ENCODE data around the gene TSHZ2.
"Not testable (repeated sequence)": the region's sequence is repeated elsewhere in the genome, so short reads cannot be mapped to it uniquely, and the experiment has no call there.

Gene TSHZ2

DNA sequence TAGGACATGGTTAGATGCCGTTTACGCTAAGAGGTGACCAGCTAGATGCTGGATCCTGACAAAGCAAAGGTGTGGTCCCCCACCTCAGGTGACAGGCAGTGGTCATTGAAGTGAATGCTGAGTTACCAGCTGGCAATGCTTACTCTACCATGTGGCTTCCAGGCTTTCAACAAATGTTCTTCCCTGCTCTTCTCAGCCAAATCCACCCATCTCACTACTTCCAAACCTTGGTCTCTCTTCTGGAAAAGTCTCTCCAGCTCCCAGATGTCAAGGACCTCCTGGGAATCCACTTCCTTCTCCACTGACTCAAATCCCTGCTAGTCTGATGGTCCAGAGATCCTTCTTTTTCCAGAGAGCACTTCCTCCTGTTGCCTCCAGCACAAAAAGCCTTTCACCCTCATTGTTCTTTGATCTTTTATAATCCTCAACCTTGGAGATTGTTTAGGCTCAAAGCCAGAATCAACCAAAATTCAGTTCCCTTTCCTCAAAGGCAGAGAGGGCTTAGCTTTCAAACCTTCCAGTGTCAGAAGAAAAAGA, 393.4 kb downstream of the TSHZ2 start:
- no peak for DNase-seq

DNA sequence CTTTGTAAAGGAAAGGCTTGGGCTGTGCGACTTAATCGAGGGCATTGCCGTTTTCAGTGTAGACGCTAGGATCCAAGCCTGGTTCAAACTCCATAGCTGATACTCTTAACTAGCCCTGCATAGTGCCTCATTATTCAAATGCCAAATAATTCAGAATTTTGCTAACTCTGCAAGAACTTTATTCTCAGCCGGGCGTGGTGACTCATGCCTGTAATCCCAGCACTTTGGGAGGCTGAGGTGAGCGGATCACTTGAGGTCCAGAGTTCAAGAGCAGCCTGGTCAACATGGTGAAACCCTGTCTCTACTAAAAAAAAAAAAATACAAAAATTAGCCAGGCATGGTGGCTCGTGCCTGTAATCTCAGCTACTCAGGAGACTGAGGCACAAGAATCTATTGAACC, 394.8 kb downstream of the TSHZ2 start:
- DNase-seq: not testable (repeated sequence)

DNA sequence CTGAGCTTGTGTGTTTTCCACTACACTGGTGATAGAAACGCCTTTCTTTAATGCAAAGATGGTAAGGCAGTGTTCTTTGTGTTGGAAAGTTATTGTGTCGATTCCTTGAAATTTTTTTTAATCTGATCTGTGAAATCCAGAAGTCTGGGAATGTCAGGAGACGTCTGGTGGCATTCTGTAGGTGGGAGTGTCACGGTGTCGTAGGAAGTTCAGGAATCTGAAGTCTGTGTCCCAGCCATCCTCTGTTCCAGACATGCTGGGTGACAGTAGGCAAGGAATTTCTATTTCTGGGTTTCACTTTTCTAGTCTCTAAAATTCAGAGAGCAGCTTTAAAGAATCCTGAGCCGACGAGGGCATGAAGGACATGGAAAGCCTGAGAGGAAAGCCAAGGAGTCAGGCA, 397.7 kb downstream of the TSHZ2 start:
- no peak for DNase-seq

DNA sequence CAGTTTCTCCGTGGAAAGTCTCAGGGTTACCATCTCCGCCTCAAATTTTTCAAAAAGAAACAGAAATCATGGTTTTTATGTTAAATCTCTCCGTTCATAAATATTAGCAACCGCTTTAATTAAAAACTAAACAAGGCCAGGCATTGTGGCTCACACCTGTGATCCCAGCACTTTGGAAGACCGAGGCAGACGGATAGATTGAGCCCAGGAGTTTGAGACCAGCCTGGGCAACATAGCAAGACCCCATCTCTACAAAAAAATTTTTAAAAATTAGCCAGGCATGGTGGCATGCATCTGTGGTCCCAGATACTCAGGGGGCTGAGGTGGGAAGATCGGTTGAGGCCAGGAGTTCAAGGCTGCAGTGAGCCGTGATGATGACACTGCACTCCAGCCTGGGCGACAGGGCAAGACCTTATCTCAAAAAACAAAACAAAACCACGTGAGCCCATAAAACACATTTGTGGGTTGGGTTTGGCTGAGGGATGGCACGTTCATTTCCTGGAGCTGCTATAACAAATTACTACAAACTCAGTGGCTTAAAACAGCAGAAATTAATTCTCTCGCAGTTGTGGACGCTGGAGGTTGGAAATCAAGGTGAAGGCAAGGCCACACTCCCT, 398.3 kb downstream of the TSHZ2 start:
- no peak for DNase-seq

DNA sequence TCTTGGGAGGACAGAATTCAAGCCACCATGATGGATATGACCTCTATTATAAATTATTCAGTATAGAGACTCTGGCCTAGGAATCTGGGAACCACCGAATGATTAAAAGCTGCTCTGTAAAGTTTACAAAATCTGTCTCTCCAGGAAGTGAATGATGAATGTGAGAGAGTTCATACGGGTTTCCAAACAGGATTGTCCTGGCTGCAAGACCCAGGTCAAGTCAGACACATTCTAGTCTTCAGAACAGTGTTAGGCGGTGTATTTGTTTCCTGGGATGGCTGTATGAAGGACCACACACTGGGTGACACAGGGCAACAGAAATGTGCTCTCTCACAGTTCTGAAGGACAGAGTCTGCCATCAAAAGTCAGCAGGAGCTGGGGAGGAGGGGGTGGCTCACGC, 399.1 kb downstream of the TSHZ2 start:
- DNase-seq: no peak

DNA sequence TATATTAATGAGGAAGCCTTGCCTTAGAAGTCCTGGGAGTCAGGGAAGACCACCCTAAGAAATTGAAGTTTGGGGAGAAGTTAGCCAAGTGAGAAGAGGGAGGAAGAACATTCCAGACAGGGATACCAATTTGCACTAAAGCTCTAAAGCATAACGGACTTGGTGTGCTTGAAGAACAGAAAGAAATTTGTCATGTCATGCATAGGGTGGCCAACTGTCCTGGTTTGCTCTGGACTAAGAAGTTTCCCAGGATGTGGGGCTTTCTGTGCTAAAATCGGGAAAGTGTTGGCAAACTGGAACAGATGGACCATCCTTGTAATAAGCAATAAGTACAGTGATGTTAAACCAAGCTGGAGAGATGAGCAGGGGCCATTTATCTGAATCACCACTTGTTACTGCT, 403.9 kb downstream of the TSHZ2 start:
- DNase-seq: no peak

DNA sequence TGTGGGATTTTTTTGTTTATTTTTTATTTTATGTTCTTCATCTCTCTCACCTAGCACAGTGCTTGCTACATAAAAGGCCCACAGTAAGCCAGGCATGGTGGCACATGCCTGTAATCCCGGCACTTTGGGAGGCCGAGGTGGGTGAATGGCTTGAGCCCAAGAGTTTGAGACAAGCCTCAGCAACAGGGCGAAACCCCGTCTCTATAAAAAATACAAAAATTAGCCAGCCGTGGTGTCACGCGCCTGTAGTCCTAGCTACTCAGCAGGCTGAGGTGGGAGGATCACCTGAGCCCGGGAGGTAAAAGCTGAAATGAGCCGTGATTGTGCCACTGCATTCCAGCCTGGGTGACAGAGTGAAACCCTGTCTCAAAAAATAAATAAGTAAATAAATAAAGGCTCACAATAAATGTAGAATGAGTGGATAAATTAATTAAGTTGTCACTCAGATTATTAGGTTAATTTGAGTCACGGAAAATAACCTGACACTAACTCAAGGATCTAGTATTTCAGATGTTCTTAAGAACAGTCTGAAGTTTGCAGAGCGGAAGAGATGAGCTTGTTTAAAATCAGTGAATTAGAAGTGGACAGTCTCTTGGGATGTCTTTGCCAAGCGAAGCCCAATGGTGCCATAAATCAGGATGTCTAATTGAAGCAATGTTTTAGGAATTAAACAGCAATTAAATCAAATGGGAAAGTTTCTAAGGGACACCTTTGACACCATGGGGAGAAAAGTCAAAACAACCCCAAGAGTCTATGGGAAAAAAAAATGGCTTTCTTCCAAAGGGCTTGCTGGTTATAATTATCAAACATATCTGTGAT, 407.1 kb downstream of the TSHZ2 start:
- no peak for DNase-seq

DNA sequence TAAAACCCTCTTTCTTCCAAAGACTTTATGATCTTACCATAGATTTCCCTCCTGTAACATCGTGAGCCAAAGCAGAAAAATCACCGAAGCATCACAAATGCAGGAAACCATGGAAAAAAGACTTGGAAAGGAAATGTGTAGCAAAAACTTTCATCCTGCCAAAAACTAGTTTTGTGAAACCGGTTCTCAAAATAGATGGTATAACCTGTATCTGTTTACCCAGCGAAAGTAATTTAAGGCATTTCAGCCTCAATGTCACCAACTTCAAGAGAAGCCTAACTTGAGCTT, 407.6 kb downstream of the TSHZ2 start:
- DNase-seq: no peak

DNA sequence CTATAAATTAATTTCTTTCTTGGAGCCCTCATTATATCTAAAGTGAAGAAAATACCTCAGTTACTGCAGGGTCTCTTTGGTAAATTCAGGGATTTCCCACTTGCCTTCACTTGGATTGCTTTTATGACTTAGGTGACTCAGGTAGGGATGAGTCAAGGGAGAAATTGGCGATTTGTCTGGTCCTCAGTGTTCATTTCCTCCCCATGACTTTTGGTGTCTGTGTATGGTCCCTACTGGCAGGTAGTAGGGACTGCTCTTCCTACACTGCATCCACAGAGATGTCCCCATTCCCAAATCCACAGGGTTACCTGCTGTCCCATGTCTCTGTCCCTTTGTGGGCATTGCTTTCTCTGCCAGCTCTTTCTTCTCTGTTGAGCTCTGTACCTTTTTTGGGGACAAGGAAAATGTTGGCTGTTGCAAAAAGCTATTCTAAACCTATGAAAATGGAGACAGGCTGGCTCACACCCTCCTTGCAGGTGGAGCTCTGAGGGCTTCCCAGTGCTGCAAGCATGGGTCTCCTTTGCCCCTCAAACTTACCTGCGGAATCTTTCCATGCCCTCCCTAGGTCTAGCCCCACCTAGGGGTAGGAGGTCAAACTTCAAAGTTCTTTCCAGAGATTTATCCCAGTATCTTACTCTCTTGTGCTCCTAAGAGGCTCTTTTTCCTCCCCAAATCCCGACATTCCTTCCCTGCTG, 409.6 kb downstream of the TSHZ2 start:
- no peak for DNase-seq

DNA sequence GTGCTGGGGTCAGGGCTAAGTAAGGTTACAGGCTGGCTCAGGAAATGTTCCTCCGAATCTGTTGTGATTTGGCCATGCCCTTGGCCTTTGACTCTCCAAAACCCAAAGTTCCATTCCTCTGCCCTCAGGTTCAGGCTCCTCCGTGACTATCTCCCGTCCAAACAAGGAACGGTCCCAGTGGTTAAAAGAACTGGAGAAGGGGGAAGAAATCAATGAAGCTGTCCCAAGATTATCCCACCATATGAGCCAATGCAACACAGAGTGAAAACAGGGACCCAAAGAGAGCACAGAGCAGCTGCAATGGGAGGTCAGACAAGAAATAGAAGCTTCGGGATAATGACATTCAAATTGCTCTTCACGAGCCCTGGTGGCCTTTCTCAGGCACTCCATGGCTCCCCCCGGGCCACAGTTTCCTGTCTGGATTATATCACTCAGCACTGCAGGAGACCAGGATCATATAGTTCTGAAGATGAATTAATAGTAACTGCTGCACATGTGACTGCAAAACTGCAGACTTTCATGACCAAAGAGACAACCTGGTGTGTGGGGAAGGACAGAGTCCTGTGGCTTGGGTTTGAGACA, 410.2 kb downstream of the TSHZ2 start:
- no peak for DNase-seq

DNA sequence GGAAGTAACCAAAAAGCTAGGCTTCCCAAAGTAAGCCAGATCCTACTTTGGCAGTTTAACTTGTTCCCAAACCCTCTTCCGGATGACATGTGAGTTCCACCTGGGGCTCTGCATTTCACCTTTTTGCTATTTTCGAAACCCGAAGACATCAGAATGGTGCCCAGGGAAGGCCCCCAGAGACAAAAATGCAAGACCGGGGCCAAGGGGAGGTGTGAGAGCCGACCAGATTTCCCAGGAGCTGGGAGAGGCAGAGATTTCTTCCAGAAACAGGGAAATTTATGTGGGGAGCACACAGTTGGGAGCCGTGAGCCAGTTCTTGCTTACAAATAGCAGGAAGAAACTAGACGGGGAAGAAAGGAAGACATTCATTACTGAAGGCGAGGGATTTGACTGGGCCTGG, 411.8 kb downstream of the TSHZ2 start:
- no peak for DNase-seq

DNA sequence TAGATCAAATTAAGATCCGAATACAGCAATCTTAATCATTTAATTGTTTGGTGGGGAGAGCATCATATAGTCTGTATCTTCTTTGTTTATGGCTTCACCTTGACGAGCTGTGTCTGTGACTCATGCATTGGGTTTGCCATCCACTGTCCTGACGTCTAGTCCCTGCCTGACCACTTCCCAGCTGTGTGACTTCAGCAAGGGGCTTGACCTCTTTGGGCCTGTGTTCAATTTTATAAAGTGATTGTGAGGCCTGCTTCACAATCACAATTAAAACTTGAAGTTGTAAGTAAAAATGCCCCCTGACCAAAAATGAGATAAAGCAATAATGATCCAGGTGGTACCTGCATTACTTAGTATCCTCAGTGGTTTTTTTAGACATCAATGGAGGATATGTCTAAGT, 412.2 kb downstream of the TSHZ2 start:
- no peak for DNase-seq

DNA sequence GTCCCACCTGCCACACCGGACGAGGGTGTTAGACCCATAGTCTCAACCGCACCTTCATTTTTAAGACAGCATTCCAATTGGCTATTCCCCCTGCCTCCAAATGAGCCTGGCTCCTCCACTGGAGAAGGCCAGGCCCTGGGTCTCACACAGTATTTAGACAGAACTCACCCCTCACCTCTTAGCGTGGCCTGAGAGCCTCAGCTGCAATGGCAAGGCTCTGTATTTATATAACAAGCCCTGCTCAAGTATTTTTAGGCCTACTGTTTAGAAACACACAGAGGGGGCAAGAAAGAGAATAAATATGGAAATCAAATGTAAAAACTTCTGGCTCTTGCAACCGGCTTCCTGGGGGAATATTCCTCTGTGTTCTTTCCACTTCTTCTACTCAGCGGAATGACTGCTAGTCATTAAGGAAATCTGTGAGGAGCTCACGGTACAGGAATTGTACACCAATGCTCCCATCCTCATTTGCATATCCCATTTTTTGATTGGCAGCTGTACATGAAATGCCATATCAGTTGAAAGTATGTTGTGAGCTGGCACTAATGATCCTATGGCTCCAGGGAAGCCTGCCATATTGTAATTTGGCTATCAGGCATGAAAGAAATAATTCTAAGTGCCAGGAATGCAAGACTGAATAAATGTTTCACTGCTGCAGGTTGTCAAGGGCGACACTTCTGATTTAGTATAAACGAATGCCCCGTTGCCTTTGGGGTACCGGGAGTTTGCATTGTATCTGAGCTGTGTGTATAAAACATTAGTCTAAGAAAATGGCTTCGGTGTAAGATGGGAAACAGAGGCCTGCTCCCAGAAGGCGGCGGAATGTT, 414.0 kb downstream of the TSHZ2 start:
- DNase-seq: no peak

DNA sequence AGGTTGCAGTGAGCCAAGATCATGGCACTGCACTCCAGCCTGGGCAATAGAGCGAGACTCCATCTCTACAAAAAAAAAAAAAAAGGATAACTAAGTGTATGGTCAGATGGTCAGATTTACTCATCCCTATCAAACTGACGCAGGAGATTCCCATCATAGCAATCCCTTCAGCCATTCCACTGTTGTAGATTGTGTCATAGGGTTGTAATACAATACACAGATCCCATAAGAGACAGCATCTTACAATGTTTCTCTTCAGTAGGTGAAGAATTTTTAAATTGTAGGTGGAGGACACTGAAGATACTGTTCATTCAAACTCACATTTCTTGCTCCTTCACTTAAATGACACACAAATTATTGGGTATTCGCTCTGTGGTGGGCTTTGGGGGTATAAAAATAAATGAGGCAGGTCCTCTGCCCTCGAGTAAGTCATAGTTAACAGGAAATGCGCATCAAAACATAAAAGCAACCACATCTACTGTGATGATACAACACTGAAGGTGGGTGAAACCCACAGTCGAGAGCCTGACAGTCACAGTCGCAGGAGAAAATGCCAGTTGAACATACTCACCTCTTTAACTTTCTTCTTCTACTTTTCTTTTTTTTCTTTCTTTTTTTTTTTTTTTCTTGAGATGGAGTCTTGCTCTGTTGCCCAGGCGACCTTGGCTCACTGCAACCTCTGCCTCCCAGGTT, 416.0 kb downstream of the TSHZ2 start:
- no peak for DNase-seq

DNA sequence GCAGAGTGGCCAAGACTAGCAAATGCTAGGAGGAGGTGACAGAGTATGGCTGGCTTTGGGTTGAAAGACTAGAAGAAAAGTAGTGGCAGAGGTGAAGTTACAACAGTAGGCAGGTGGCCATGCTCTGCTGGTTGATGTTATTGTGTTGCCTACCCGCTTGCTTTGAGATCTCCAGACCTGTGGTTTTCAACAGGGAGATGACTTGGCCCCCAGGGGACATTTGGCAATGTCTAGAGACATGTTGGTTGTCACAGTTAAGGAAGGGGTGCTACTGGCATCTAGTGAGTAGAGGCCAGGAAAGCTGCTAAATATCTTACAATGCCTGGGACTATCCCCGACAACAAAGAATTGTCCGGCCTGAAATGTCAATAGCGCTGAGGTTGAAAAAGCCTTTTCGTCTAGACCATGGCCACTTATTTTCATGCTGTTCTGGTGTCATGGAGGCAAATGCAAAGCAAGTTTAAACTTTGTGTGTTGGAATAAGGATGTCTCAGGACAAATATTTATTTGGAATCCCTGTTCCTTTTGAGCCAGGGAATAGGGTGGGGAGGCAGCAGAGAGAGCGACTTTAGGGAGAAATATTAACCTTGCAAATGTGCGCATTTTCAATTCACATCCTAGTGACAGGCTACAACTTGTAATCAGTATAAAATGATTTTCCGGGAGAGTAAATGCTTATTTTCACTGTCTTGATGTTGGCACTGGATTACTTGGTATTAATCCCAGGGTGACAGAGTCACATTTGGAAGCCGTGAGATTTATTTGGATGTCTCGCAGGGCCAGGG, 417.6 kb downstream of the TSHZ2 start:
- no peak for DNase-seq

DNA sequence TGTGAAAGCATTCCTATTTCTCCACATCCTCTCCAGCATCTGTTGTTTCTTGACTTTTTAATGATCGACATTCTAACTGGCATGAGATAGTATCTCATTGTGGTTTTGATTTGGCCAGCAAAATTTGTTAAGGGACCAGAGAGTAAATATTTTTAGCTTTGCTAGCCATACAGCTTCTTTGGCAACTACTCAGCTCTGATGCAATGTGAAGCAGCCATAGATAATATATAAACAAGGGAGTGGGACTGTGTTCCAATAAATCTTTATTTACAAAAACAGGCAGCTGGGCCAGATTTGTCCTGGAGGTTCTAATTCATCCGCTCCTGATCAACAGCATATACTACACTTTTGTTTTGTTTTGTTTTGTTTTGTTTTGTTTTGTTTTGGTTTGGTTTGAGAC, 418.6 kb downstream of the TSHZ2 start:
- no peak for DNase-seq

DNA sequence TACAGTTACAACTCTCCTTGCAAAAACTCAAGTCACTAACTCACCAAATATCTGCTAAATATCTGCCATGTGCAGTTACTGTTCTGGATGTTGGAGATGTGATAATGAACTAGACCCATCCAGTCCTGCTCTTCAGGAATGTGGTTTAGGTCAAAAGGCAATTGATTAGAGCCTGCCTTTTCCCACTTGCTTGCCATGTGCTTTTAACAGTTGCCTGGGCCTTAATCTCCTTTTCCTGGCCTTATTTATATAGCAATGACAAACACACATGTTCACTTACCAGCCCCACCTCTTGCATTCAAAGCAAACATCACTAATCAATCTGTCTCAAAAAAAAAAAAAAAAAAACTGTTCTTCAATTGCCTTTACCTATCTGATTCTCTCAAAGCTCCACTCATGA, 422.3 kb downstream of the TSHZ2 start:
- DNase-seq: no peak

DNA sequence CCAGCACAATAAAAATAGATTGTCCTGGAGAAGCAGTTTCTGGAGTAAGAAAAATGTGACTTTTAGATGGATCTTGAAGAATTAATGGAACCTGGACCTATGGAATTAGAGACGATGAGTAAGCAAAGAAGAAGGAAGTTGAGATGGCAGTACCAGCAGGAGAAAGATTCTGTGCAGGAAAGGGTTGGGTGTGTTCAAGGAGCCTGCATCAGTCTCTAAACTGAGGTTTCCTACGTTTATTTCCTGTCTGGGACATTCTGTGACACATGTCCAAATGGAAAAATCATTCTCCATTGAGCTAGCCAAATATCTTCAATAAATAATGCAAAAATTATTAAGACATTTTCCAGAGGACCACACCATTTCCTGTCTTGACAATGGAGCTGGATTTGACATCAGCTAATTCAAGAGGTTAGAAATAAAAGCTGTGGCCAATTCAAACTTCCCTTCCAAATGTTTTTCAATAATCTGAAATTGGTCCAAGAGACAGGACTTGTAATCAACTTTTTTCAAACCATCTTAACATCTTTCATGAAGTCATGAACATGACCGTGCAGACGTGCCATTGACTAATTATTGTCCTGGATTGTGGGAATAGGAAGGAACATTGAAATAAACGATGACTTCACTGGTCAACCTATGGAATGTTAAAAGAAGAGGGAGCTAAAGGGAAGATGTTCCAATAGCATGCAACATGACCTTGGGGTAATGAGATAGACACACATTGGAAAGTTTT, 423.2 kb downstream of the TSHZ2 start:
- DNase-seq: no peak

DNA sequence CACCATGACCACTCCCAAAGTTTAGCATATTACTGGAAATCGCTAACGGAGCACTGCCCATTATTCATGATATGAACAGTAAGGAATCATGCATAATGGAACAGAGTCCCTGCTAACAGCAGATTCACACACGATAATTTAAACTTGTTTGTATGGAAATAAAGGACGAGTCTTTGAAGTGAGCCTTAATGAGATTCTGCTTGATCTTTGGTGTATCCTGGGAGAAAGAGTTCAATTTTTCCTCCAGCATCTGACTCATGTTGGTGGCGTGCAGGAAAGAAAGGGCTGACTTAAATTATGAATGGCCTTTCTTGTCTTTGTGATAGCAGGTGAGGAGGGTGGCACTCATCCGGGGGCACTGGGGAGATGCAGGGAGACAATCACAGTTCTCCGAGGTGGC, 426.9 kb downstream of the TSHZ2 start:
- no peak for DNase-seq

DNA sequence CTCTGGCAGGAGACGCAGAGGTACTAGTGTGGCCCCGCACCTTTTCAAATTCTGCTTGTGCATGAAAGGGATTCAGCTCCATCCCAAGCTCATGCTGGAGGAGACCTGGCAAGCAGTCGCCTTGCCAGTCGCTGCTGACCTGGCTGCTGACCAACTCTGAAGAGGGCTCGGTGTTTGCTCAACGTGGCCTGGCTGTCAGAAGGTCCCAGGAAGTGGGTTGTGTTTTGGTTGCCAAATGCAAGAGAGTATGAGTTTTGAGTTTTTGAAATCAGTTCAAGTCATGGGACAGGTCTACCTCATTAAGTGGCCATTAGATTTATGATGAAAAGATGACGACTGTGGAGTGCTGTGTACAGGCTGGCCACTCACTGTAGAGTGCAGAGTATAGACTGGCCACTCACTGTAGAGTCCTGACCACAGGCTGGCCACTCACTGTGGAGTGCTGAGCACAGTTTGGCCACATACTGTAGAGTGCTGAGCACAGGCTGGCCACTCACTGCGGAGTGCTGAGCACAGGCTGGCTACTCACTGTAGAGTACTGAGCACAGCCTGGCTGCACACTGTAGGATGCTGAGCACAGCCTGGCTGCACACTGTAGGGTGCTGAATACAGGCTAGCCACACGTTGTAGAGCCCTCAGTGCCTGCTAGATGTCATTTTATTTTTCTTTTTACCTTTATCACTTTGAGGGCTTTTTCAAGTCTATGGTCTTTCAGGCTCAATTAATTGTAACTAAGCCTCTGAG, 427.6 kb downstream of the TSHZ2 start:
- no peak for DNase-seq
